Fibroblast of peridontal ligament (primary cell): ENCODE measurements around the gene IL3.

Experiments used
- DNase-seq: peaks from one replicate; pipeline ENCODE4 v3.0.0-alpha.2; 2010; ENCODE audit errors: extremely low read depth

Gene IL3

GRCh38 chr5:132072528-132072927 is 12.1 kb downstream of the IL3 start:
- DNase-seq, result no peak

DNA sequence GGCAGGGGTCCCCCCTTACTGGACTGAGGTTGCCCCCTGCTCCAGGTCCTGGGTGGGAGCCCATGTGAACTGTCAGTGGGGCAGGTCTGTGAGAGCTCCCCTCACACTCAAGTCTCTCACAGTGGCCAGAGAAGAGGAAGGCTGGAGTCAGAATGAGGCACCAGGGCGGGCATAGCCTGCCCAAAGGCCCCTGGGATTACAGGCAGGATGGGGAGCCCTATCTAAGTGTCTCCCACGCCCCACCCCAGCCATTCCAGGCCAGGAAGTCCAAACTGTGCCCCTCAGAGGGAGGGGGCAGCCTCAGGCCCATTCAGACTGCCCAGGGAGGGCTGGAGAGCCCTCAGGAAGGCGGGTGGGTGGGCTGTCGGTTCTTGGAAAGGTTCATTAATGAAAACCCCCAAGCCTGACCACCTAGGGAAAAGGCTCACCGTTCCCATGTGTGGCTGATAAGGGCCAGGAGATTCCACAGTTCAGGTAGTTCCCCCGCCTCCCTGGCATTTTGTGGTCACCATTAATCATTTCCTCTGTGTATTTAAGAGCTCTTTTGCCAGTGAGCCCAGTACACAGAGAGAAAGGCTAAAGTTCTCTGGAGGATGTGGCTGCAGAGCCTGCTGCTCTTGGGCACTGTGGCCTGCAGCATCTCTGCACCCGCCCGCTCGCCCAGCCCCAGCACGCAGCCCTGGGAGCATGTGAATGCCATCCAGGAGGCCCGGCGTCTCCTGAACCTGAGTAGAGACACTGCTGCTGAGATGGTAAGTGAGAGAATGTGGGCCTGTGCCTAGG is 13.0 kb downstream of the IL3 start, which contains the start of gene CSF2:
CSF2 (plus strand) TSS at position 559 of the 783 bp plus-strand sequence; CDS start at position 594, 35 bp downstream.
- no peak for DNase-seq

DNA sequence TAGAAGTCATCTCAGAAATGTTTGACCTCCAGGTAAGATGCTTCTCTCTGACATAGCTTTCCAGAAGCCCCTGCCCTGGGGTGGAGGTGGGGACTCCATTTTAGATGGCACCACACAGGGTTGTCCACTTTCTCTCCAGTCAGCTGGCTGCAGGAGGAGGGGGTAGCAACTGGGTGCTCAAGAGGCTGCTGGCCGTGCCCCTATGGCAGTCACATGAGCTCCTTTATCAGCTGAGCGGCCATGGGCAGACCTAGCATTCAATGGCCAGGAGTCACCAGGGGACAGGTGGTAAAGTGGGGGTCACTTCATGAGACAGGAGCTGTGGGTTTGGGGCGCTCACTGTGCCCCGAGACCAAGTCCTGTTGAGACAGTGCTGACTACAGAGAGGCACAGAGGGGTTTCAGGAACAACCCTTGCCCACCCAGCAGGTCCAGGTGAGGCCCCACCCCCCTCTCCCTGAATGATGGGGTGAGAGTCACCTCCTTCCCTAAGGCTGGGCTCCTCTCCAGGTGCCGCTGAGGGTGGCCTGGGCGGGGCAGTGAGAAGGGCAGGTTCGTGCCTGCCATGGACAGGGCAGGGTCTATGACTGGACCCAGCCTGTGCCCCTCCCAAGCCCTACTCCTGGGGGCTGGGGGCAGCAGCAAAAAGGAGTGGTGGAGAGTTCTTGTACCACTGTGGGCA is 13.8 kb downstream of the IL3 start:
- no peak for DNase-seq

- no peak for DNase-seq
Observed at GRCh38 chr5:132074772-132075718, 14.6 kb downstream of the IL3 start.

- no peak for DNase-seq
Observed at GRCh38 chr5:132075719-132076077, 15.2 kb downstream of the IL3 start.

DNA sequence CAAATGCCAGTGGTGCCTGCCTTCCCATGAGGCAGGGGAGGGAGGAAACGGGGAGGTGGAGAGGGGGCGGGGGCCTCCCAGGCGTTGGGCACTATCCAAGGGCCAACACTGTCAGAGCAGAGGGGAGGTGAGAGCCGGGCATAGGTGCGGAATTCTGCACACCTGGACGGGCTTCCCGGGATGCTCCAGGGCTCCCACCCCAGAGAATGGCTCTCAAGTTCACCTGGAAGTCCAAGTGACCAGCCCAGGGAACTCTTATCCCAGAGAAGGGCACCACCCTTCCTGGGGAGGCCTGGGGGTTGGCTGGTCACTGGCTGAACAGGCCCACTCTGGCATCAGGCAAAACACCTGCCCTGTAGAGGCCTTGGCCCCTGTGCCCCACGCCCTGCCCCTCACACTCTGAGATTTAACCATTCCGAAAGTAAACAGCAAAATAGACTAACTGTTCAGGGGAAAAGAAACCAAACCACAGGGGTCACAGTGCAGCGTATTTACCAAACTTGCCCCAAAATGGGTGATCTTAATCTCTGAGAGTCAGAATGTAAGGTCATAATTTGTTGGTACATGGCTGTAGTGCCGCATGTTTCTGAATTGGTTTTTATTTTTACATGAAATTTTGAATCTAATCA is 15.9 kb downstream of the IL3 start:
- no peak for DNase-seq

DNA sequence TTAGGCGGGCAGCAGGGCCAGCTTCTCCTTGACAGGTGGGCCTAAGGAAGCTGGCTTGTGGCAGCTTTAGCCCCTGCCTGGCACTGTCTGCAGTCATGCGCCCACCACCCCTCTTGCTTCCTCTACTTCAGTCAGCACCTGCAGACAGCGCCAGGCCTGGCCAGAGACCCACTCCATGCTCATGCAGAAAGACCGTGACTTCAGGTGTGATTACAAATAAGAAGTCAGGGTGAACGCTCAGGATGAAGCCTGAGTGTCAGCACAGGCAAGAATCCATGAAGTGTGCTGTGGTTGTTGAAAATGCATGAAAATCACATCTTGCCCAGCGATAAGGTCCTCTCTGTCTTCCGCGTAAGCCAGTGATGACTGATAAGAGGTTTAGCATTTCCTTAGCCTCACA is 16.5 kb downstream of the IL3 start:
- DNase-seq, result no peak

DNA sequence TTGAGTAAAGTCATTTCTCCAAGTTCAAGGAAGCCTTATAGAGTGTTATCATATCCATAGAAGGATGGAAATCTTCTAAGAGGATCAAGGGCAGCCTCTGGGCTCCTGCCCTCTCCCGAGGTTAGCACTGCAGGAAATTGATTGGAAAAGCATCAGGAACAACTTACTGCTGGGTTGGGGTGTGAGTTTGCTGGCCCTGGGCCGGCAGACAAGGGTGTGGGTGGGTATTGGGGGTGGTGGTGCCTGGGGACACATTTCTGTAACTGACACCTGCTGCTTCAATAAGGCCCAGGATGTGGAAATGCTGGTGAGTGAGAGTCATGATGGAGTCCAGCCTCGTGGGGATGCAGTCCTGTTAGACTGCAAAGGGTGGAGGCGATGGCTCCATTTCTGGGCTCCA is 18.6 kb downstream of the IL3 start:
- no peak for DNase-seq

- DNase-seq, result no peak
Observed at GRCh38 chr5:132079619-132080018, 19.2 kb downstream of the IL3 start.

- no peak for DNase-seq
Observed at GRCh38 chr5:132080595-132080994, 20.1 kb downstream of the IL3 start.

GRCh38 chr5:132081458-132081857 is 21.0 kb downstream of the IL3 start:
- DNase-seq, result no peak

- DNase-seq, result no peak
Observed at GRCh38 chr5:132082329-132083023, 22.0 kb downstream of the IL3 start.

GRCh38 chr5:132083071-132083678 is 22.7 kb downstream of the IL3 start:
- no peak for DNase-seq

DNA sequence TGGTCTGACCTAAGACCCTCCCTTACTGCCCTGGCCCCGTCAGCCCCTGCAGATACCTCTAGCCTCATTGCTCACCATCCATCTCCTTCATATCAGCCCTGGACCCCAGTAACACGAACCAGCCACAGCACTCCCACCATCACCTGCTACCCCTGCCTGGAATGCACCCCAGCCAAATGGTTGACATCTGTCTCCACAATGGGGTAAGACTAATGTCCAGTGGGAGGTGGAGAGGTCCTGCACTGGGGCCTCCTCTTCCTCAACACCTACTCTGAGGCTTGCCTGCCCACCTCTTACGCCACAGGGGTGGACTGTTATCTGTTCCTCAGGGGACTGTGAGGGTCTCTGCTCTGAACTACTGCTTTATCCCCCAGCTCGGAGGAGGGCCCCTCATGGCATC is 25.2 kb downstream of the IL3 start:
- DNase-seq, result no peak

- peak; percentile 83 for DNase-seq
Observed at GRCh38 chr5:132086277-132086794, 25.9 kb downstream of the IL3 start.

GRCh38 chr5:132087176-132087575 is 26.7 kb downstream of the IL3 start:
- no peak for DNase-seq

DNA sequence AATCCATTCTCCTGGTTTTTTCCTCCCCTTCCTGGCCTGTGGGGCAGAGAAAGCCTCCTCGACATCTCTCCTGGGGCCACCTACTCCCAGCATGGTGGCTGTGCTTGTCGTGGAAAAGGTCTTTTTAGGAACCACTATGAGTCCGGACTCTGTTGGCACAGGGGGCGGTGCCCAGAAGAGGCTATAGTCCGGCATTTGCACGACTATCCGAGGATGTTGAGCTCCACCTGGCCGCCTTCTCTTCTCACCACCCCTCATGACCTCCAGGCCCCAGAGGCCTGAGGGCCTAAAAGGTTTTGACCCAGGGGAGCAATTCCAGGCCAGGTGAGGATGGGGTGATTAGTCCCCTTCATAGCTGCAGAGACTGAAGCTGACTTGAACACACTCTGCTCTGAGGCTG is 27.2 kb downstream of the IL3 start:
- DNase-seq, result no peak

- DNase-seq, result no peak
Observed at GRCh38 chr5:132089363-132089762, 28.9 kb downstream of the IL3 start.

- peak; percentile 81 for DNase-seq
Observed at GRCh38 chr5:132090107-132090506, 29.7 kb downstream of the IL3 start.

GRCh38 chr5:132093271-132093670 is 32.8 kb downstream of the IL3 start:
- no peak for DNase-seq
